Ramos (cell line): ENCODE results near the gene FCAMR.

Experiments
- in situ Hi-C: fragments of 300-500 bp; cut with MboI; formaldehyde crosslinking; loops from one replicate; pipeline ENCODE4 v1.14.3; 2022; ENCODE audit warnings: low sequenced_read_pairs; ENCODE audit not compliant: unreplicated experiment

The FCAMR gene

GRCh38 chr1:206970446-206970845 lies at the start of gene FCAMR:
FCAMR (minus strand) TSS chr1:206970460; CDS start chr1:206970125, 335 bp downstream.
- in situ Hi-C loops: no loop called here

- in situ Hi-C loops: no loop called here
Observed at GRCh38 chr1:207019661-207020060, 49.4 kb upstream of the FCAMR start.

GRCh38 chr1:207019161-207019560 lies 48.9 kb upstream of the FCAMR start:
- in situ Hi-C loops: no loop called here

GRCh38 chr1:207018707-207019106 lies 48.4 kb upstream of the FCAMR start:
- in situ Hi-C loops: no loop called here

GRCh38 chr1:207017615-207018559 lies 47.6 kb upstream of the FCAMR start:
- in situ Hi-C loops: no loop called here

GRCh38 chr1:207015791-207016190 lies 45.5 kb upstream of the FCAMR start:
- in situ Hi-C loops: no loop called here

GRCh38 chr1:207014728-207015127 lies 44.5 kb upstream of the FCAMR start:
- in situ Hi-C loops: no loop called here

- in situ Hi-C loops: no loop called here
Observed at GRCh38 chr1:207013321-207014085, 43.2 kb upstream of the FCAMR start.

GRCh38 chr1:207010726-207011125 lies 40.5 kb upstream of the FCAMR start:
- in situ Hi-C loops: no loop called here

- in situ Hi-C loops: no loop called here
Observed at GRCh38 chr1:207009945-207010344, 39.7 kb upstream of the FCAMR start.

- in situ Hi-C loops: no loop called here
Observed at GRCh38 chr1:207009182-207009850, 39.1 kb upstream of the FCAMR start.

- in situ Hi-C loops: no loop called here
Observed at GRCh38 chr1:207007352-207008033, 37.2 kb upstream of the FCAMR start.

- in situ Hi-C loops: no loop called here
Observed at GRCh38 chr1:207006914-207007313, 36.7 kb upstream of the FCAMR start.

GRCh38 chr1:207006083-207006482 lies 35.8 kb upstream of the FCAMR start:
- in situ Hi-C loops: no loop called here

- in situ Hi-C loops: no loop called here
Observed at GRCh38 chr1:207004931-207005830, 34.9 kb upstream of the FCAMR start.

GRCh38 chr1:207003210-207003609 lies 33.0 kb upstream of the FCAMR start:
- in situ Hi-C loops: no loop called here

GRCh38 chr1:207002724-207003146 lies 32.5 kb upstream of the FCAMR start:
- in situ Hi-C loops: no loop called here

GRCh38 chr1:207001492-207002245 lies 31.4 kb upstream of the FCAMR start:
- in situ Hi-C loops: no loop called here
